PFSK-1 (cell line): ENCODE results near the gene ODAD4.

Experiments
- FOXP2 ChIP-seq: optimal IDR thresholded peaks from 2 replicates; pipeline ENCODE3; 2011; ENCODE audit warnings: borderline replicate concordance, control low read depth, inconsistent platforms; ENCODE audit not compliant: insufficient read depth; ENCODE audit errors: extremely low read length, extremely low read depth
- POLR2AphosphoS5 ChIP-seq: IDR thresholded peaks from 2 replicates; pipeline ENCODE4 v1.6.1; 2012; ENCODE audit warnings: low read depth, mild to moderate bottlenecking, control low read depth, low read length, moderate library complexity
- SIN3A ChIP-seq: IDR thresholded peaks from 2 replicates; pipeline ENCODE4 v1.6.1; 2012; ENCODE audit warnings: mild to moderate bottlenecking, low read length, moderate library complexity, borderline replicate concordance; ENCODE audit not compliant: insufficient read depth
- TAF1 ChIP-seq: IDR thresholded peaks from 2 replicates; pipeline ENCODE4 v1.6.1; 2012; ENCODE audit warnings: low read length, control low read depth, borderline replicate concordance; ENCODE audit not compliant: insufficient read depth
- TF ChIP-seq, protein P1 (sequence below), 2 experiments: IDR thresholded peaks; 2 replicates each; pipeline versions ENCODE4 v1.6.1 to v1.8.0; 2011 to 2012; ENCODE audit warnings: low read depth in 2 of 2, low read length in 2 of 2, control low read depth in 1 of 2, inconsistent platforms in 1 of 2, mild to moderate bottlenecking in 1 of 2, moderate library complexity in 1 of 2; ENCODE audit not compliant: insufficient read depth in 1 of 2

DNA sequence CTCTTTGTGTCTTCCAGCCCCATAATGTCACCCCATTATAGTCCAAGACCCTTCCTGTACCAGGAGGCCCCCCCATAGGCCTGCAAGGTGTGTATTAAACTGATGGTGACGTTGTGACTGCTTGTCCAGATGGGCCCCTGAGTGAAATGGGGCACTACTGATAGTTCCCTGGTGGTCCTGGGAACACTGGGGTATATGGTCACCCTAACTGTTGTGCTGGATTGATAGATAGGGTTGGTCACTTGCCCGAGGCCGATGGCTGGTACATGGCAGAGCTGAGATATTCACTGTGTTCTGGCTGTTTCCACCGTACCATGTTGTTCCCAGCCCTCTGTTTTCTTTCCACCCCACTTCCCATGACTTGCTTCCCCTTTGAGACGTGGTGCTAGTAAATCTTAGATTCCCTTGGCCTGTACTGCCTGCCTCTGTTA lies 40.5 kb downstream of the ODAD4 start:
- TF ChIP-seq SIN3A (no peak), POLR2AphosphoS5 (no peak), TAF1 (no peak), FOXP2 (no peak)
- TF ChIP-seq, protein P1, sequence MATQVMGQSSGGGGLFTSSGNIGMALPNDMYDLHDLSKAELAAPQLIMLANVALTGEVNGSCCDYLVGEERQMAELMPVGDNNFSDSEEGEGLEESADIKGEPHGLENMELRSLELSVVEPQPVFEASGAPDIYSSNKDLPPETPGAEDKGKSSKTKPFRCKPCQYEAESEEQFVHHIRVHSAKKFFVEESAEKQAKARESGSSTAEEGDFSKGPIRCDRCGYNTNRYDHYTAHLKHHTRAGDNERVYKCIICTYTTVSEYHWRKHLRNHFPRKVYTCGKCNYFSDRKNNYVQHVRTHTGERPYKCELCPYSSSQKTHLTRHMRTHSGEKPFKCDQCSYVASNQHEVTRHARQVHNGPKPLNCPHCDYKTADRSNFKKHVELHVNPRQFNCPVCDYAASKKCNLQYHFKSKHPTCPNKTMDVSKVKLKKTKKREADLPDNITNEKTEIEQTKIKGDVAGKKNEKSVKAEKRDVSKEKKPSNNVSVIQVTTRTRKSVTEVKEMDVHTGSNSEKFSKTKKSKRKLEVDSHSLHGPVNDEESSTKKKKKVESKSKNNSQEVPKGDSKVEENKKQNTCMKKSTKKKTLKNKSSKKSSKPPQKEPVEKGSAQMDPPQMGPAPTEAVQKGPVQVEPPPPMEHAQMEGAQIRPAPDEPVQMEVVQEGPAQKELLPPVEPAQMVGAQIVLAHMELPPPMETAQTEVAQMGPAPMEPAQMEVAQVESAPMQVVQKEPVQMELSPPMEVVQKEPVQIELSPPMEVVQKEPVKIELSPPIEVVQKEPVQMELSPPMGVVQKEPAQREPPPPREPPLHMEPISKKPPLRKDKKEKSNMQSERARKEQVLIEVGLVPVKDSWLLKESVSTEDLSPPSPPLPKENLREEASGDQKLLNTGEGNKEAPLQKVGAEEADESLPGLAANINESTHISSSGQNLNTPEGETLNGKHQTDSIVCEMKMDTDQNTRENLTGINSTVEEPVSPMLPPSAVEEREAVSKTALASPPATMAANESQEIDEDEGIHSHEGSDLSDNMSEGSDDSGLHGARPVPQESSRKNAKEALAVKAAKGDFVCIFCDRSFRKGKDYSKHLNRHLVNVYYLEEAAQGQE (IDR thresholded peaks at IDR 0.05; ENCODE audit: insufficient read depth in 1 of 2, low read depth in 2 of 2, low read length in 2 of 2) = no peak
